K562 (cell line): ENCODE data around the gene ZNF581. TPM values are rescaled to one million over a fixed set of nuclear protein-coding genes. Genes with fewer than 3 reads are reported as not detected.

Experiments used
- C11orf30 ChIP-seq: fragments of 450-650 bp; IDR thresholded peaks from 2 replicates; pipeline ENCODE4 v1.6.1; 2016; ENCODE audit warnings: low read depth, mild to moderate bottlenecking
- CBFA2T3 ChIP-seq: fragments of 450-650 bp; IDR thresholded peaks from 2 replicates; pipeline ENCODE4 v1.6.1; 2017
- GABPB1 ChIP-seq: sonication (generic); formaldehyde crosslinking; IDR thresholded peaks from 2 replicates; pipeline ENCODE4 v1.8.0; 2022; ENCODE audit warnings: mild to moderate bottlenecking, missing genetic modification reagents
- GATA2 ChIP-seq: sonication (generic); formaldehyde crosslinking; IDR thresholded peaks from 2 replicates; pipeline ENCODE4 v1.4.0; 2020; ENCODE audit warnings: mild to moderate bottlenecking, missing genetic modification reagents
- GTF2A2 ChIP-seq: IDR thresholded peaks from 2 replicates; pipeline ENCODE4 v1.6.1; 2016; ENCODE audit warnings: mild to moderate bottlenecking, missing genetic modification characterization, missing compliant biosample characterization
- IFI16 ChIP-seq: fragments of 250-450 bp; sonication (Bioruptor Pico); IDR thresholded peaks from 2 replicates; pipeline ENCODE4 v2.1.2; 2022; ENCODE audit warnings: mild to moderate bottlenecking, inconsistent platforms
- MAZ ChIP-seq, 2 experiments: fragments of 450-650 bp in 1 of 2; sonication (generic) in 1 of 2; formaldehyde crosslinking; IDR thresholded peaks in 1 of 2; conservative IDR thresholded peaks in 1 of 2; 2 replicates each; pipeline versions ENCODE4 v1.4.0 to v1.5.0; 2020; ENCODE audit warnings: mild to moderate bottlenecking in 1 of 2, missing genetic modification reagents in 1 of 2
- NFXL1 ChIP-seq: fragments of 450-650 bp; formaldehyde crosslinking; IDR thresholded peaks from 2 replicates; pipeline ENCODE4 v1.4.0; 2021; ENCODE audit warnings: mild to moderate bottlenecking
- POLR2G ChIP-seq: fragments of 200-400 bp; formaldehyde crosslinking; IDR thresholded peaks from 2 replicates; pipeline ENCODE4 v1.6.1; 2017; ENCODE audit warnings: low read depth, mild to moderate bottlenecking, antibody characterized with exemption, low read length, moderate library complexity
- SIRT6 ChIP-seq: IDR thresholded peaks from one replicate; pipeline ENCODE4 v1.6.1; 2012; ENCODE audit warnings: low read depth, mild to moderate bottlenecking, control low read depth, inconsistent platforms, low read length, moderate library complexity
- SPI1 ChIP-seq: IDR thresholded peaks from 2 replicates; pipeline ENCODE4 v1.6.1; 2011; ENCODE audit warnings: low read depth, low read length, control low read depth, borderline replicate concordance
- ZC3H8 ChIP-seq: fragments of 450-650 bp; IDR thresholded peaks from 2 replicates; pipeline ENCODE4 v1.6.1; 2017
- ZFP30 ChIP-seq: fragments of 250-450 bp; sonication (Bioruptor Pico); IDR thresholded peaks from 2 replicates; pipeline ENCODE4 v1.8.0; 2022; ENCODE audit warnings: moderate library complexity, mild to moderate bottlenecking, inconsistent platforms, borderline replicate concordance
- ZNF184 ChIP-seq: sonication (generic); formaldehyde crosslinking; IDR thresholded peaks from 2 replicates; pipeline ENCODE4 v1.5.0; 2020; ENCODE audit warnings: missing genetic modification reagents
- ZNF431 ChIP-seq: sonication (generic); formaldehyde crosslinking; IDR thresholded peaks from 2 replicates; pipeline ENCODE4 v1.8.0; 2022; ENCODE audit warnings: mild to moderate bottlenecking, missing genetic modification reagents
- ZNF586 ChIP-seq: fragments of 450-650 bp; formaldehyde crosslinking; conservative IDR thresholded peaks from 2 replicates; pipeline ENCODE4 v1.4.0; 2020; ENCODE audit warnings: mild to moderate bottlenecking, moderate library complexity
- ZNF695 ChIP-seq: fragments of 450-650 bp; formaldehyde crosslinking; IDR thresholded peaks from 2 replicates; pipeline ENCODE4 v1.4.0; 2020; ENCODE audit warnings: mild to moderate bottlenecking, moderate library complexity
- ZNF79 ChIP-seq: fragments of 250-450 bp; sonication (Bioruptor Pico); IDR thresholded peaks from 2 replicates; pipeline ENCODE4 v1.4.0; 2020; ENCODE audit warnings: low read depth, mild to moderate bottlenecking, moderate library complexity
- polyA plus RNA-seq, 8 experiments: library from polyadenylated mRNA; depleted of rRNA in 4 of 8; stranded (reverse) in 5 of 8; unstranded in 3 of 8; fragments of >200 nt; fragmentation: Nextera tagmentation in 2 of 8; fragmentation: Illumina TruSeq in 1 of 8; extraction: Ambion mirVana in 2 of 8; extraction: Trizol in 1 of 8; gene quantifications; 2 replicates each; pipeline versions ENCODE4 v1.2.1 to v1.2.3, GENCODE V29; 2011 to 2014; ENCODE audit warnings: inconsistent platforms in 1 of 8, missing spikeins in 1 of 8
- total RNA-seq, 7 experiments: library from RNA; depleted of rRNA in 6 of 7; stranded (reverse); fragments of >200 nt in 6 of 7; fragmentation: Illumina TruSeq in 2 of 7; extraction: Trizol in 2 of 7; gene quantifications; 2 replicates each; pipeline versions ENCODE4 v1.2.1 to v1.2.3, GENCODE V29; 2011 to 2021; ENCODE audit warnings: low replicate concordance in 1 of 7
- TF ChIP-seq, protein P1 (sequence below): fragments of 150-350 bp; IDR thresholded peaks from 2 replicates; pipeline ENCODE4 v1.6.1; 2014; ENCODE audit warnings: low read depth, mild to moderate bottlenecking, low read length, borderline replicate concordance
- TF ChIP-seq, protein P2 (sequence below), 2 experiments: fragments of 450-650 bp; IDR thresholded peaks; 2 replicates each; pipeline ENCODE4 v1.6.1; 2016
- TF ChIP-seq, protein P3 (sequence below): sonication (generic); formaldehyde crosslinking; IDR thresholded peaks from 2 replicates; pipeline ENCODE4 v1.4.0; 2020; ENCODE audit warnings: mild to moderate bottlenecking, missing genetic modification reagents
- TF ChIP-seq, protein P4 (sequence below), 2 experiments: fragments of 450-650 bp in 1 of 2; sonication (generic) in 1 of 2; formaldehyde crosslinking in 1 of 2; IDR thresholded peaks in 1 of 2; conservative IDR thresholded peaks in 1 of 2; 2 replicates each; pipeline versions ENCODE4 v1.6.1 to v1.8.1; 2016 to 2023; ENCODE audit warnings: mild to moderate bottlenecking in 2 of 2, moderate library complexity in 2 of 2, inconsistent platforms in 1 of 2, missing genetic modification reagents in 1 of 2

Gene ZNF581
- total and polyA plus RNA-seq, 9 of the 15 experiments (the other 6 are each of a cell fraction or from before 2014, with no cell fraction given), result 2.4 to 39.4 (median 15.4) TPM

DNA sequence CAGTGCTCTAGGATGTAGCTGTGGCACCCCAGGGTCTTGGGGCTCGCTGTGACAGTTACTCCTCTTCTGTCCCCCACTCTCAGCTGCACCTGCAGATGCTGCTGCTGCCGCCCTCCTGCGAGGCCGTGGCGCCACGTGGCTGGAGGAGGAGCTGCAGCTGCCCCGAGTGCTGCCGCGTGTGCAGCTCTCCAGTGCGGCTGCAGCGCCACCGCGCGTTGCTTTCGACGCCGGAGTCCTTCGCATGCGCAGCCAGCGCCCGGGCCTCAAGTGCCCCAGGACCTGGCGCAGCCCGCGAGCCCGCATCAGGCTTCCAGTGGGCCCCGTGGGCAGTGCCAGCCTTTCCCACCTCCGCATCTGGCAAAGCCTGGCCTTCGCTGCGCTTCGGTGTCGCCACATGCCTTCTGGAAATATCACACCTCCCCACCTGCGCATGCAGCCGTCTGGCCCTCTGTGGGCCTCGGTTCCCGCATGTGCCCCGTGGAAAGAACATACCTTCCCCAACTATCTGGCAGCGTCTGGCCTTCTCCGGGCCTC lies 3.3 kb upstream of the ZNF581 start (continued):
- TF ChIP-seq SPI1 (no peak), ZNF586 (CRISPR knock-in tag) (peak; percentile 63; the same call in 1 of the 2 replicates), ZNF695 (CRISPR knock-in tag) (0 out of 2 replicates have a peak, but pooled peaks have one; percentile 62), MAZ (CRISPR knock-in tag; conservative IDR thresholded peaks at IDR 0.05 in 1 of 2, IDR thresholded peaks at IDR 0.05 in 1 of 2) (peak; percentile 62 to 76), GTF2A2 (tag) (no peak), ZFP30 (no peak), POLR2G (peak; percentile 75), ZC3H8 (no peak), ZNF431 (peak; percentile 95), SIRT6 (no peak), CBFA2T3 (peak; percentile 28; the same call in 1 of the 2 replicates), GABPB1 (CRISPR knock-in tag) (peak; percentile 86), ZNF79 (no peak), ZNF184 (no peak), NFXL1 (no peak), GATA2 (CRISPR knock-in tag) (no peak), C11orf30 (no peak), IFI16 (CRISPR knock-in tag) (0 out of 2 replicates have a peak, but pooled peaks have one; percentile 64)
- TF ChIP-seq, protein P1, sequence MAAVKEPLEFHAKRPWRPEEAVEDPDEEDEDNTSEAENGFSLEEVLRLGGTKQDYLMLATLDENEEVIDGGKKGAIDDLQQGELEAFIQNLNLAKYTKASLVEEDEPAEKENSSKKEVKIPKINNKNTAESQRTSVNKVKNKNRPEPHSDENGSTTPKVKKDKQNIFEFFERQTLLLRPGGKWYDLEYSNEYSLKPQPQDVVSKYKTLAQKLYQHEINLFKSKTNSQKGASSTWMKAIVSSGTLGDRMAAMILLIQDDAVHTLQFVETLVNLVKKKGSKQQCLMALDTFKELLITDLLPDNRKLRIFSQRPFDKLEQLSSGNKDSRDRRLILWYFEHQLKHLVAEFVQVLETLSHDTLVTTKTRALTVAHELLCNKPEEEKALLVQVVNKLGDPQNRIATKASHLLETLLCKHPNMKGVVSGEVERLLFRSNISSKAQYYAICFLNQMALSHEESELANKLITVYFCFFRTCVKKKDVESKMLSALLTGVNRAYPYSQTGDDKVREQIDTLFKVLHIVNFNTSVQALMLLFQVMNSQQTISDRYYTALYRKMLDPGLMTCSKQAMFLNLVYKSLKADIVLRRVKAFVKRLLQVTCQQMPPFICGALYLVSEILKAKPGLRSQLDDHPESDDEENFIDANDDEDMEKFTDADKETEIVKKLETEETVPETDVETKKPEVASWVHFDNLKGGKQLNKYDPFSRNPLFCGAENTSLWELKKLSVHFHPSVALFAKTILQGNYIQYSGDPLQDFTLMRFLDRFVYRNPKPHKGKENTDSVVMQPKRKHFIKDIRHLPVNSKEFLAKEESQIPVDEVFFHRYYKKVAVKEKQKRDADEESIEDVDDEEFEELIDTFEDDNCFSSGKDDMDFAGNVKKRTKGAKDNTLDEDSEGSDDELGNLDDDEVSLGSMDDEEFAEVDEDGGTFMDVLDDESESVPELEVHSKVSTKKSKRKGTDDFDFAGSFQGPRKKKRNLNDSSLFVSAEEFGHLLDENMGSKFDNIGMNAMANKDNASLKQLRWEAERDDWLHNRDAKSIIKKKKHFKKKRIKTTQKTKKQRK, result no peak
- TF ChIP-seq, protein P2, sequence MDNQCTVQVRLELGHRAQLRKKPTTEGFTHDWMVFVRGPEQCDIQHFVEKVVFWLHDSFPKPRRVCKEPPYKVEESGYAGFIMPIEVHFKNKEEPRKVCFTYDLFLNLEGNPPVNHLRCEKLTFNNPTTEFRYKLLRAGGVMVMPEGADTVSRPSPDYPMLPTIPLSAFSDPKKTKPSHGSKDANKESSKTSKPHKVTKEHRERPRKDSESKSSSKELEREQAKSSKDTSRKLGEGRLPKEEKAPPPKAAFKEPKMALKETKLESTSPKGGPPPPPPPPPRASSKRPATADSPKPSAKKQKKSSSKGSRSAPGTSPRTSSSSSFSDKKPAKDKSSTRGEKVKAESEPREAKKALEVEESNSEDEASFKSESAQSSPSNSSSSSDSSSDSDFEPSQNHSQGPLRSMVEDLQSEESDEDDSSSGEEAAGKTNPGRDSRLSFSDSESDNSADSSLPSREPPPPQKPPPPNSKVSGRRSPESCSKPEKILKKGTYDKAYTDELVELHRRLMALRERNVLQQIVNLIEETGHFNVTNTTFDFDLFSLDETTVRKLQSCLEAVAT (IDR thresholded peaks at IDR 0.05), result no peak
- TF ChIP-seq, protein P3, sequence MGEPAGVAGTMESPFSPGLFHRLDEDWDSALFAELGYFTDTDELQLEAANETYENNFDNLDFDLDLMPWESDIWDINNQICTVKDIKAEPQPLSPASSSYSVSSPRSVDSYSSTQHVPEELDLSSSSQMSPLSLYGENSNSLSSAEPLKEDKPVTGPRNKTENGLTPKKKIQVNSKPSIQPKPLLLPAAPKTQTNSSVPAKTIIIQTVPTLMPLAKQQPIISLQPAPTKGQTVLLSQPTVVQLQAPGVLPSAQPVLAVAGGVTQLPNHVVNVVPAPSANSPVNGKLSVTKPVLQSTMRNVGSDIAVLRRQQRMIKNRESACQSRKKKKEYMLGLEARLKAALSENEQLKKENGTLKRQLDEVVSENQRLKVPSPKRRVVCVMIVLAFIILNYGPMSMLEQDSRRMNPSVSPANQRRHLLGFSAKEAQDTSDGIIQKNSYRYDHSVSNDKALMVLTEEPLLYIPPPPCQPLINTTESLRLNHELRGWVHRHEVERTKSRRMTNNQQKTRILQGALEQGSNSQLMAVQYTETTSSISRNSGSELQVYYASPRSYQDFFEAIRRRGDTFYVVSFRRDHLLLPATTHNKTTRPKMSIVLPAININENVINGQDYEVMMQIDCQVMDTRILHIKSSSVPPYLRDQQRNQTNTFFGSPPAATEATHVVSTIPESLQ (CRISPR knock-in tag), result peak; percentile 99
- TF ChIP-seq, protein P4, sequence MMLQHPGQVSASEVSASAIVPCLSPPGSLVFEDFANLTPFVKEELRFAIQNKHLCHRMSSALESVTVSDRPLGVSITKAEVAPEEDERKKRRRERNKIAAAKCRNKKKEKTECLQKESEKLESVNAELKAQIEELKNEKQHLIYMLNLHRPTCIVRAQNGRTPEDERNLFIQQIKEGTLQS (IDR thresholded peaks at IDR 0.05), result no peak
- TF ChIP-seq, protein P4 (CRISPR knock-in tag; conservative IDR thresholded peaks at IDR 0.05), result 0 out of 2 replicates have a peak, but pooled peaks have one; percentile 79
